GM12872 (cell line): ENCODE results near the gene NUMBL.

ENCODE experiments used
- TF ChIP-seq, protein P1 (sequence below): IDR thresholded peaks from 3 replicates; pipeline ENCODE4 v1.5.1; 2011; ENCODE audit warnings: low read depth, mild to moderate bottlenecking, low read length, moderate library complexity; ENCODE audit not compliant: insufficient read depth

The NUMBL gene

DNA sequence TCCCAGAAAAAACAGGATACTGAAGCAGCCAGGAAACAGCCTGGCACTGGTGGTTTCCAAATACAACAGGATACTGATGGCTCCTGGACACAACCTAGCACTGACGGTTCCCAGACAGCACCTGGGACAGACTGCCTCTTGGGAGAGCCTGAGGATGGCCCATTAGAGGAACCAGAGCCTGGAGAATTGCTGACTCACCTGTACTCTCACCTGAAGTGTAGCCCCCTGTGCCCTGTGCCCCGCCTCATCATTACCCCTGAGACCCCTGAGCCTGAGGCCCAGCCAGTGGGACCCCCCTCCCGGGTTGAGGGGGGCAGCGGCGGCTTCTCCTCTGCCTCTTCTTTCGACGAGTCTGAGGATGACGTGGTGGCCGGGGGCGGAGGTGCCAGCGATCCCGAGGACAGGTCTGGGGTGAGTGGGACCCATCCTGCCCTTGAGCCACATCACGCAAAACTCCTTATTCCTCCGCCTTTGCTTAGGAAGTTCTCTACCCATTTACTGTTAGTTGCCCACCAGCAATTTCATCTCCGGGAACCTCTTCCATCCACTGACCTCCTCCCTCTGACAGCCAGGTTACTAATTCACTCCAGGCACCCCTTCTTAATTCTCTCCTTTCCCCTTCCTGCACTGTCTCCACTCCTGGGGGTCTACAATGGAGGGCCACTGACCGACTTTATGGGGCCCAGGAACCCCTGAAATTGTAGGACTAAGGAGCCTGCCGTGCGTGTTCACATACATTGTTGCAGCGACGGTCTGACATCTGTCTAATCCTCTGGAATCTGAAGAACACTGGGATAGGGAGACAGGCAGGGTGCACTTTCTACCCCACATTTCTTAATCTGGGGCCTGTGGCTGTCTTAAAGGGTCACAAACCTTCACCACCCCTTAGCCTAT lies 27.7 kb upstream of the NUMBL start:
- TF ChIP-seq, protein P1, sequence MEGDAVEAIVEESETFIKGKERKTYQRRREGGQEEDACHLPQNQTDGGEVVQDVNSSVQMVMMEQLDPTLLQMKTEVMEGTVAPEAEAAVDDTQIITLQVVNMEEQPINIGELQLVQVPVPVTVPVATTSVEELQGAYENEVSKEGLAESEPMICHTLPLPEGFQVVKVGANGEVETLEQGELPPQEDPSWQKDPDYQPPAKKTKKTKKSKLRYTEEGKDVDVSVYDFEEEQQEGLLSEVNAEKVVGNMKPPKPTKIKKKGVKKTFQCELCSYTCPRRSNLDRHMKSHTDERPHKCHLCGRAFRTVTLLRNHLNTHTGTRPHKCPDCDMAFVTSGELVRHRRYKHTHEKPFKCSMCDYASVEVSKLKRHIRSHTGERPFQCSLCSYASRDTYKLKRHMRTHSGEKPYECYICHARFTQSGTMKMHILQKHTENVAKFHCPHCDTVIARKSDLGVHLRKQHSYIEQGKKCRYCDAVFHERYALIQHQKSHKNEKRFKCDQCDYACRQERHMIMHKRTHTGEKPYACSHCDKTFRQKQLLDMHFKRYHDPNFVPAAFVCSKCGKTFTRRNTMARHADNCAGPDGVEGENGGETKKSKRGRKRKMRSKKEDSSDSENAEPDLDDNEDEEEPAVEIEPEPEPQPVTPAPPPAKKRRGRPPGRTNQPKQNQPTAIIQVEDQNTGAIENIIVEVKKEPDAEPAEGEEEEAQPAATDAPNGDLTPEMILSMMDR = no peak

DNA sequence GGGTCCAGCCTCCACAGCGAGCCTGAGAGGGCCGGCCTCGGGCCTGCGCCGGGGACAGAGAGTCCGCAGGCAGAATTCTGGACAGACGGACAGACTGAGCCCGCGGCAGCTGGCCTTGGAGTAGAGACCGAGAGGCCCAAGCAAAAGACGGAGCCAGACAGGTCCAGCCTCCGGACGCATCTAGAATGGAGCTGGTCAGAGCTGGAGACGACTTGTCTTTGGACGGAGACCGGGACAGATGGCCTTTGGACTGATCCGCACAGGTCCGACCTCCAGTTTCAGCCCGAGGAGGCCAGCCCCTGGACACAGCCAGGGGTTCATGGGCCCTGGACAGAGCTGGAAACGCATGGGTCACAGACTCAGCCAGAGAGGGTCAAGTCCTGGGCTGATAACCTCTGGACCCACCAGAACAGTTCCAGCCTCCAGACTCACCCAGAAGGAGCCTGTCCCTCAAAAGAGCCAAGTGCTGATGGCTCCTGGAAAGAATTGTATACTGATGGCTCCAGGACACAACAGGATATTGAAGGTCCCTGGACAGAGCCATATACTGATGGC lies 27.0 kb upstream of the NUMBL start:
- TF ChIP-seq, protein P1 = no peak

DNA sequence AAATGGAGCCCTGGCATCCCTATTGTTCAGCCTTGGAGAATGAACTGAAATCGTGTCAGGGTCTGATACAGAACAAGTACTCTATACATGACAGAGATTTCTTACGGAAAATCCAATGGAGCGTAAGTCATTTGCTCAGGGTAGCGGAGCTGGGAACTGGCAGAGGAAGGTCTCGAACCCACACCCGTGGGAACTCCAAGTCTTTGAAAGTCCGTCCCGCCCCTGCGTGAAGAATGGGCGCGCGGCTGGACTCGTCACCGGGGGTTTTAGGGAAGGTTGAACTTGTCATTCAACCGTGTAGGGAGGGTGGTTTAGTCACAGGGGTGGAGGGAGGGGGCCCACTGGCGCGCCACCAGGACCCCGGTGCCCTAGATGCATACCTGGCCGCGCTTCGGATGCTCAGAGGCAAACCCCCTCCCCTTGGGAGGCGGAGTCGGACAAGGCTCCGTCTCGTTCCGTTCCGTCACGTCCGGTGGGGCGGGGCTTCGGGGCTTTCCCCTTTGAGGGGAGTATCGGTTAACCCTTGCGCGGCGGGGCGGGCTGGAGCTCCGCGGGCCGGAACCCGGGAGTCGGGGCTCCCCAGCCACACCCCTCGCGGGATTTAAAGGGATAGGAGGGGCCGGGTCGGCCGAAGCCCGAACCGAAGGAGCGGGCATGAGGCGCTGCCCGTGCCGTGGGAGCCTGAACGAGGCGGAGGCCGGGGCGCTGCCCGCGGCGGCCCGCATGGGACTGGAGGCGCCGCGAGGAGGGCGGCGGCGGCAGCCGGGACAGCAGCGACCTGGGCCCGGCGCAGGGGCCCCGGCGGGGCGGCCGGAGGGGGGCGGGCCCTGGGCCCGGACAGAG lies 26.3 kb upstream of the NUMBL start, which contains the start of the genes COQ8B and ITPKC:
COQ8B (minus strand) TSS at position 405 of the 843 bp plus-strand sequence. CDS start 2,254 bp downstream, outside the sequence.
ITPKC (plus strand) TSS at position 631 of the 843 bp plus-strand sequence; CDS start at position 655, 24 bp downstream.
- TF ChIP-seq, protein P1 = no peak

DNA sequence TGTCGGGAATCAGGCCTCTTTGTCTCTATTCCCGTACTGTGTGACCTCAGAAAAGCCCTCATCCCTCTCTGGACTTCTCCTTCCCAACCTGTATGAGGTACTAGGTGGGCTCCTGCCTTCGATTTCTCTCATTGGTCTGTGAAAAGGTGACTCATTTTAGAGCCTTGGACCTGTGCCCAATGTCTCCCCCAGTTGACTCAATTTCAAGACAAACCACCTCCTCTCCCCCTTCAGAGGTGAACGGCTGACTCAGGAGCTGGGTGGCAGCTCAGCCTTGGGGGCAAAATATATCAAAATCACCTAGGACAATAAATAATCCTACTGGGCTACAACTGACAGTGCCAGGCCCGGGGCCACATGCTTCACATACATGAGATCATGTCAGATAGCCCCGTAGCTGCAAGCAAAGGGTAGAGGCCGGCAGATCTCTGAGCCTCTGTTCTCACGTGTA lies 25.6 kb upstream of the NUMBL start:
- TF ChIP-seq, protein P1 = no peak

DNA sequence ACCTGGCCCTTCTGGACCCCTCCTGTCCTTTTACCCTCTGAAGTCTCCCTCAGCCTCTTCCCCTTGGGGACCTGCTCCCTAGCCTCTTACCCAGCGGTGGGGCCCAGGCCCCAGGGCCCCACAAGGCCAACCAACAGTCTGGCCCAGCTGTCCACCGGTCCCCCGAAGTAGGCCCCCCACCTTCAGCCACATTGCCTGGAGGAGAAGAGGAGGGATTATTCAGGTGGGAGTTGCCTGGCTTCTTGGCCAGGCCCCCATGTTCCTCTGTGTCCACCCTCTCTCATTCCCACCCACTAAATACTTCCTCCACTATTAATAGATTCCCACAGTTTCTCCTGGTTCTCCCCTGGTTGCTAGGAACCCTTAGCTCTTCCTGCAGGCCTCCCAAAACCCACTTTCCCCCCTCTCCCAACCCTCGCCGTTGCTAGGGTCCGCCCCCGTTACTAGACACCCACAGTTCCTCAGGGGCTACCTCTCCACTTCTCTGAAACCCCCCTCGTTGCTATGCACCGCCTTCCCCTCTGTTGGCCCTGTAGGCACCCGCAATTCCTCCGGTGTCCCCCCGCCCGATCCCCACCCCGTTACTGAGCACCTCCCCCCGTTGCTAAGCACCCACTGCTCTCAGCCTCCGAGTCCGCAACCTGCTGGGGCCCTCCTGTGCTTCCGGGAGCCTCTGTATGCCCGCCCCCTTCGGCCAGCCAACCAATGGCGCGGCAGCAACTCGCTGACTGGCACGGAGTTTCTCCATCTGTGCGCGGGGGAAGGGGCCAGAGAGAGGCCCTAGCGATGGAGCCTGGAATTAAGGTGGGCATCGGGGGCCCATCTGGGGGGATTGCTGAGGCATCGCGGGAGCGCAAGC lies 24.2 kb upstream of the NUMBL start:
- TF ChIP-seq, protein P1 = 0 out of 3 replicates have a peak, but pooled peaks have one; percentile 24

DNA sequence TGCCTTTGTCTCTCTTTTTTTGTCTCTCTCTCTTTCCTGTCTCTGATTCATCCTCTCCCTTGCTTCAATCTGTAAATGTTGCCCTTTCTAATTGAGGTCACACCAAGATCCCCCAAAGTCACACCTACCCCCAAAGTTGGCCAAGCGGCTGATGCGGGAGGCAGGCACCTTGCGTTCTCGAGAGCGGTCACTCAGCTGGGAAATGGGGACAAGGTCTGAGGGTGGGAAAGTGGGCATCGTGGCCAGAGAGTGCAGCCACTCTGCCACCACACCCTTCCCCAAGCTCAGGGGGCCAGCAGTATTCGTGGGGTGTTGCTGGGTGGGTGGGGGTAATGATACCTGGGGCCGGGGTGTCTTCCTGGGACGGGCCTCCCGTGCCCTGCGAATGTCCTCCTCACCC lies 23.5 kb upstream of the NUMBL start:
- TF ChIP-seq, protein P1 = no peak
